Type B pancreatic cell (in vitro differentiated cells): ENCODE measurements around the gene RASAL1. TPM values are rescaled to one million over a fixed set of nuclear protein-coding genes. Genes with fewer than 3 reads are reported as not detected.

ENCODE experiments used
- DNase-seq: peaks from one replicate; pipeline ENCODE4 v3.0.0; 2021; ENCODE audit warnings: mixed read lengths; ENCODE audit not compliant: unreplicated experiment; ENCODE audit errors: extremely low spot score
- H3K27ac Mint-ChIP-seq: 2 replicates; pipeline ENCODE4 v1.8.0; 2021; ENCODE audit warnings: mild to moderate bottlenecking, mixed read lengths
- H3K27me3 Mint-ChIP-seq: 2 replicates; pipeline ENCODE4 v1.8.0; 2021; ENCODE audit warnings: mixed read lengths
- H3K36me3 Mint-ChIP-seq: 2 replicates; pipeline ENCODE4 v1.8.0; 2021; ENCODE audit warnings: mixed read lengths
- H3K4me1 Mint-ChIP-seq: one replicate; pipeline ENCODE4 v1.8.0; 2021; ENCODE audit warnings: mixed read lengths; ENCODE audit not compliant: unreplicated experiment
- H3K4me3 Mint-ChIP-seq: 2 replicates; pipeline ENCODE4 v1.8.0; 2021; ENCODE audit warnings: mild to moderate bottlenecking, mixed read lengths
- H3K9me3 Mint-ChIP-seq: 2 replicates; pipeline ENCODE4 v1.8.0; 2021; ENCODE audit warnings: mixed read lengths
- total RNA-seq: library from RNA; stranded (reverse); gene quantifications from 2 replicates; pipeline ENCODE4 v1.2.1, GENCODE V29; 2021; ENCODE audit warnings: low replicate concordance
- TF ChIP-seq, protein P1 (sequence below): fragments of 200-600 bp; sonication (generic); conservative IDR thresholded peaks from 2 replicates; pipeline ENCODE4 v1.5.0; 2021; ENCODE audit warnings: antibody characterized with exemption, mild to moderate bottlenecking

RASAL1 gene
- total RNA-seq, 1 donor from 2014 or later: 0.58 TPM

DNA sequence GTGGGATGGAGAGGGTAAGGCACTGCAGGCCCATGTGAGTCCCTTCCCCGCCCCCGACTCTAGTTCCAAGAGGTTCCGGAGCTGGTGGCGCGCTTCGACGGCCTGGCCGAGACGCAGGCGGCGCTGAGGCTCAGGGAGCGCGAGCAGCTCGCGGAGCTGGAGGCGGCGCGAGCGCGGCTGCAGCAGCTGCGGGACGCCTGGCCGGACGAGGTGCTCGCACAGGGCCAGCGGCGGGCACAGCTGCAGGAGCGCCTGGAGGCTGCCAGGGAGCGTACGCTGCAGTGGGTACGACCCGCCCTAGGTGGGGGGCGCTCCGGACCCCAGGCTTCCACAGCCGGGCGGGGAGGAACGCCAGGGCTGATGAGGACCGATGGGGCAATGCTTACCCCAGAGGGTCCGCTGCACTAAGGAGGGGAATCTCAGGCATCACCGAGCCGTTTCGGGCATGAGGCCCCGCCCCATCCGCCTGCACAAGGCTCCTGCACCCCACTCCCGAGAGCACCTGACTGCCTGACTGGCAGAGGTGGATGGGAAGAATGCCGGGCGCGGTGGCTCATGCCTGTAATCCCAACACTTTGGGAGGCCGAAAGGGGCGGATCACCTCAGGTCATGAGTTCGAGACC, 18.9 kb upstream of the RASAL1 start:
- Mint-ChIP-seq H3K9me3 (no peaks in the 10 kb centered on the region), H3K27me3 (peaks cover 46% of the 10 kb centered on the region), H3K36me3 (peaks cover 14% of the 10 kb centered on the region), H3K4me1 (peaks cover 18% of the 10 kb centered on the region), H3K4me3 (peak overlapping the region; percentile 55), H3K27ac (no peak overlapping the region)
- TF ChIP-seq, protein P1, sequence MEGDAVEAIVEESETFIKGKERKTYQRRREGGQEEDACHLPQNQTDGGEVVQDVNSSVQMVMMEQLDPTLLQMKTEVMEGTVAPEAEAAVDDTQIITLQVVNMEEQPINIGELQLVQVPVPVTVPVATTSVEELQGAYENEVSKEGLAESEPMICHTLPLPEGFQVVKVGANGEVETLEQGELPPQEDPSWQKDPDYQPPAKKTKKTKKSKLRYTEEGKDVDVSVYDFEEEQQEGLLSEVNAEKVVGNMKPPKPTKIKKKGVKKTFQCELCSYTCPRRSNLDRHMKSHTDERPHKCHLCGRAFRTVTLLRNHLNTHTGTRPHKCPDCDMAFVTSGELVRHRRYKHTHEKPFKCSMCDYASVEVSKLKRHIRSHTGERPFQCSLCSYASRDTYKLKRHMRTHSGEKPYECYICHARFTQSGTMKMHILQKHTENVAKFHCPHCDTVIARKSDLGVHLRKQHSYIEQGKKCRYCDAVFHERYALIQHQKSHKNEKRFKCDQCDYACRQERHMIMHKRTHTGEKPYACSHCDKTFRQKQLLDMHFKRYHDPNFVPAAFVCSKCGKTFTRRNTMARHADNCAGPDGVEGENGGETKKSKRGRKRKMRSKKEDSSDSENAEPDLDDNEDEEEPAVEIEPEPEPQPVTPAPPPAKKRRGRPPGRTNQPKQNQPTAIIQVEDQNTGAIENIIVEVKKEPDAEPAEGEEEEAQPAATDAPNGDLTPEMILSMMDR: no peak
- DNase-seq: no peak

DNA sequence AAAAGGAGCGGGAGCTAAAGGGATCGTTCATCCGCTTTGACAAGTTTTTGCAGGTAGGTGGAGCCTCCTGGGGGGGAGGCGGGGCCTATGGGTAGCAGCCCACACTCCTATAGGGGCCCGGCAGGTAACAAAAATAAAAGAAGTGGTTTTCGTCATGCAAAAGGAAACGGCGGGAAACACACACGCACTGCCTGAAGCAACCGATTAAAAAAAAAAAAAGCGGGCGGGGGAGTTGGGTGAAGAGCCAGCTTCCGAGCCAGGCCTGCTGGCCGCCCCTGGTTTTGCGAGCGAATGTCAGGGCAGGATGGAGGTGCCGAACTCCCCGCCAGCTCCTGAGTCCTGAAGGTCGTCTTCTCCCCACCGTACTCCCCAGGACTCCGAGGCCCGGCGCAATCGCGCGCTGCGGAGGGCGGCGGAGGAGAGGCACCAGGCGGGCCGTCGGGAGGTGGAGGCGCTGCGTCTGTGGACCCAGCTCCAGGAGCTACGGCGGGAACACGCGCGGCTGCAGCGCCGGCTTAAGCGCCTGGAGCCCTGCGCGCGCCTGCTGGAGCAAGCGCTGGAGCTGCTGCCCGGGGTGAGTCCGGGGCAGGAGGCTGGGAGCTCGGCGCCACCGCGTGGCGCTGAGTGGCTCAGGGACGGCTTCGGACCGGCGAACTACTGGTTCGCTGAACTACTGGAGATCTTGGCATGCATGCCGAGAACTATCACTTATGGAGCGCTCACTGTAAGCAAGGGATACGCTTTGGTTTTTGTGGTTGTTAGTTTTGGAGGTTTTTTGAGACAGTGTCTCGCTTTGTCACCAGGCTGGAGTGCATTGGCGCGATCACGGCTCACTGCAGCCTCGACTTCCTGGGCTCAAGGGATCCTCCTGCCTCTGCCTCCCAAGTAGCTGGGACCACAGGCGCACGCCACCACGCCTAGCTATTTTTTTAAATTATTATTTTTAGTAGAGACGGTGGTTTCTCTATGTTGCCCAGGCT, 17.6 kb upstream of the RASAL1 start:
- H3K27ac Mint-ChIP-seq: peak overlapping the region; percentile 25
- TF ChIP-seq, protein P1: peak; percentile 55
- DNase-seq: no peak
- H3K36me3 Mint-ChIP-seq: peaks cover 11% of the 10 kb centered on the region
- no peaks in the 10 kb centered on the region for H3K9me3 Mint-ChIP-seq
- peak overlapping the region; percentile 70 for H3K4me3 Mint-ChIP-seq
- H3K27me3 Mint-ChIP-seq: peaks cover 46% of the 10 kb centered on the region
- peaks cover 21% of the 10 kb centered on the region for H3K4me1 Mint-ChIP-seq

DNA sequence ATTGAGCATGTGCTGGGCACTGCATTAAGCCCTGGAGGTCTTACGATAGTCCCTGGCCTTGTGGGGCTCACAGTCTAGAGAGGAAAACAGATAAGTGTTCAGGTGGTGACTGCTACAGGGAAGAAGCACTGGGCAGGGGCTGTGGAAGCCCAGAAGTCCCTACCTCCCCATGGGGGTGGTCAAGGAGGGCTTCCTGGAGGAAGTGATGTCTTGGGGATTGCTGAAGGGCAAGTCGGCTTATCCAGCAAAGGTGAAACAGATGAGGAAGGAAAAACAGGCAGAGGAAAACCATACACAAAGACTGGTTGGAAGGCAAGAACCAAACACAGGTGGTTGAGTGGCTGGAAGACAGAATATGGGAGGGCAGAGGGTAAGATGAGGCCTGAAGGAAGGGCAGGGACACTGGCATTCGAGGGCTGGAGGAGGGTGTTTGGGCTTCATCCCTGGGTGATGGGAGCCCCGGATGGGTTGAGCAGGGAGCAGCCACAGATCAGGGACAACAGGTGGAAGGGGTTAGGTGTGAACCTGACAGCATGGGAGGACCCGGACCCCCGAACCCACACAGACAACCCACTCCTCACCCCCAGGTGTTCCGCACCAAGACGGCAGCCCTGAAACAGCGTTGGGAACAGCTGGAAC, 16.8 kb upstream of the RASAL1 start:
- H3K9me3 Mint-ChIP-seq: no peaks in the 10 kb centered on the region
- peaks cover 6% of the 10 kb centered on the region for H3K36me3 Mint-ChIP-seq
- TF ChIP-seq, protein P1: no peak
- H3K4me1 Mint-ChIP-seq: peaks cover 21% of the 10 kb centered on the region
- H3K4me3 Mint-ChIP-seq: peak overlapping the region; percentile 70
- H3K27ac Mint-ChIP-seq: peak overlapping the region; percentile 25
- no peak for DNase-seq
- peaks cover 46% of the 10 kb centered on the region for H3K27me3 Mint-ChIP-seq

- Mint-ChIP-seq H3K9me3 (no peaks in the 10 kb centered on the region), H3K36me3 (peaks cover 1% of the 10 kb centered on the region), H3K4me1 (peaks cover 21% of the 10 kb centered on the region), H3K4me3 (peak overlapping the region; percentile 70), H3K27ac (no peak overlapping the region), H3K27me3 (peaks cover 42% of the 10 kb centered on the region)
- TF ChIP-seq, protein P1: no peak
- no peak for DNase-seq
These were observed 16.1 kb upstream of the RASAL1 start for GRCh38 chr12:113151655-113152054.

DNA sequence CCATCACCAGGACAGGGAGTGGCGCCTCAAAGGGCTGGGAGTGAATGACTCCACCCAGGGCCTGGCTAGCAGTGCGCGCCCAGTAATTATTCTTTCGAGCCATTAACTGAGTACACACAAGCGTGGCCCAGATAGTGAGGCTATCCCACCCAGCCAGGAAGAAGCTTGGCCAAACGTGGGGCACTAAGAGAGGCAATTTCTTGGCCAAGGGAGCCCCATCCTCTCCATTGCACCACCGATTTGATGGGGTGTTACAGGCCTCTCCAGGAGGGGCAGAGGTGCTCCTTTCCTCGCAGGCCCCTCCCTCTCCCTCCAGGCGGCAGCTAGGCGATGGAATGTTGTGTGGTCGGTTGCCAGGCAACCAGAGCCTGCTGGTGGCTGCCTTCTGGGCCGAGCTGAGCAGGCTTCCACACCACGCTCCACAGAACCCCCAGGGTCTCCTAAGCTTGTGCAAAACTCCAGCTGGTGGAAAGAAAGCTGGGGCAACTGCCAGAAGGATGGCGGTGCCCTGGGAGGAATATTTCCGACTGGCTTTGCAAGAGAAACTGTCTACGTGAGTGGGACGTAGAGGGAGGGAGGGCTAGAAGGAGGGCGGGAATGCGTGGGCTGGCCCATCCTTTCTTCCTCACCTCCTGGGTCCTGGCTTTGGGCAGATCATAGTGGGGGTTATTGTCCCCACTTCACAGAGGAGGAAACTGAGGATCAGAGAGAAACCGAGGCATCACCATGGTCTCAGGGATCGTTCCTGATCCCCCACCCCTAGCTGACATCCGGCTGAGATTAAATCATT, 14.0 kb upstream of the RASAL1 start, which contains the start of gene CFAP73:
Gene CFAP73, plus strand, starts transcription at position 364 of the 790 bp plus-strand sequence. Its CDS starts 134 bp downstream, at position 498.
- Mint-ChIP-seq H3K27ac (peak within 1 kb of the TSS; percentile 90), H3K4me3 (peak within 1 kb of the TSS; percentile 57), H3K27me3 (peaks cover 24% of the 10 kb centered on the region), H3K4me1 (peaks cover 21% of the 10 kb centered on the region), H3K9me3 (no peaks in the 10 kb centered on the region), H3K36me3 (no peaks in the 10 kb centered on the region)
- TF ChIP-seq, protein P1: peak; percentile 24
- peak; percentile 85 for DNase-seq
